Lower leg skin (tissue), 3 donors: ENCODE measurements around the gene POP4.

Experiments
- POLR2A ChIP-seq, 2 donors: fragments of 450-650 bp; IDR thresholded peaks; one replicate each; pipeline ENCODE4 v1.6.1; 2016 to 2017; ENCODE audit warnings: antibody characterized with exemption in 2 of 2, mild to moderate bottlenecking in 1 of 2, moderate library complexity in 1 of 2
- TF ChIP-seq, protein P1 (sequence below), 3 donors: fragments of 450-650 bp; IDR thresholded peaks; one replicate each; pipeline ENCODE4 v1.5.1; 2016; ENCODE audit warnings: antibody characterized with exemption in 3 of 3, mild to moderate bottlenecking in 3 of 3, moderate library complexity in 2 of 3

DNA sequence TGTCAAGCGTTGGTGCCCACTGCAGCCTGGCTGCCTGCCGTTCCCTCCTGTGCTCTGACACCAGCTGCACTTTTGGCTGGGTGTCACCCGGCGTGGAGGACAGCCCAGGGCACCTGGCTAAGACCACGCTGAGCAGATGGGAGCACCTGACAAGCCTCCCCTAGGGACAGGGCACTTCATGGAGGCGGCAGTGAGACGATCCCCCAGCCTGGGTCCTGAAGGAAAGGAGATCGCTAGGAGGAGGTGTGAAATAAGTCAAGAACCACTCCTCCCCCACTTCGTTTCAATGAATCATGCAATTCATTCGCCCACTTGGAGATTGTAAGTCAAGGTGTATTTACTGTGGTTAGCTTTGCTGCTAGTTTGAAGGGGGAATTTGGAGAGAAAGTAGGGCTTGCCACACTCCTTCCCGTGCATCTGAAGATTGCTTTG, 41.5 kb upstream of the POP4 start:
- TF ChIP-seq, protein P1, sequence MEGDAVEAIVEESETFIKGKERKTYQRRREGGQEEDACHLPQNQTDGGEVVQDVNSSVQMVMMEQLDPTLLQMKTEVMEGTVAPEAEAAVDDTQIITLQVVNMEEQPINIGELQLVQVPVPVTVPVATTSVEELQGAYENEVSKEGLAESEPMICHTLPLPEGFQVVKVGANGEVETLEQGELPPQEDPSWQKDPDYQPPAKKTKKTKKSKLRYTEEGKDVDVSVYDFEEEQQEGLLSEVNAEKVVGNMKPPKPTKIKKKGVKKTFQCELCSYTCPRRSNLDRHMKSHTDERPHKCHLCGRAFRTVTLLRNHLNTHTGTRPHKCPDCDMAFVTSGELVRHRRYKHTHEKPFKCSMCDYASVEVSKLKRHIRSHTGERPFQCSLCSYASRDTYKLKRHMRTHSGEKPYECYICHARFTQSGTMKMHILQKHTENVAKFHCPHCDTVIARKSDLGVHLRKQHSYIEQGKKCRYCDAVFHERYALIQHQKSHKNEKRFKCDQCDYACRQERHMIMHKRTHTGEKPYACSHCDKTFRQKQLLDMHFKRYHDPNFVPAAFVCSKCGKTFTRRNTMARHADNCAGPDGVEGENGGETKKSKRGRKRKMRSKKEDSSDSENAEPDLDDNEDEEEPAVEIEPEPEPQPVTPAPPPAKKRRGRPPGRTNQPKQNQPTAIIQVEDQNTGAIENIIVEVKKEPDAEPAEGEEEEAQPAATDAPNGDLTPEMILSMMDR (IDR thresholded peaks at IDR 0.05) = no peak
- TF ChIP-seq POLR2A (IDR thresholded peaks at IDR 0.05) = no peak
